IMR-90 (cell line): ENCODE measurements around the gene PAPLN. TPM values are rescaled to one million over a fixed set of nuclear protein-coding genes. Genes with fewer than 3 reads are reported as not detected.

Experiments
- ATAC-seq: fragments of 200-7000 bp; cut with Tn5 transposase; 2 replicates; pipeline ENCODE4 v1.9.1; 2020; ENCODE audit warnings: low read depth, mild to moderate bottlenecking, moderate library complexity
- BruUV-seq: library from RNA; stranded (reverse); fragments of 400-500 nt; replicated peaks from 2 replicates; lab custom pipeline; 2021; lab: Mats Ljungman, UMichigan
- CTCF ChIA-PET: fragments of 300-600 bp; formaldehyde crosslinking; extraction: SDS; loops from one replicate; lab custom pipeline; 2021; ENCODE audit warnings: antibody characterized with exemption; lab: Yijun Ruan, JAX
- POLR2A ChIA-PET: fragments of 300-600 bp; sonication (Branson Sonifier 250); formaldehyde crosslinking; loops from one replicate; lab custom pipeline; 2022; ENCODE audit warnings: antibody characterized with exemption; ENCODE audit not compliant: unreplicated experiment; lab: Charles Lee
- DNase-seq: peaks from one replicate; pipeline ENCODE4 v3.0.0; 2013
- H2AFZ ChIP-seq: replicated peaks from 2 replicates; pipeline ENCODE3; 2013; ENCODE audit warnings: low read length, mild to moderate bottlenecking; ENCODE audit not compliant: poor library complexity
- H2AK5ac ChIP-seq: 2 replicates; pipeline ENCODE4 v1.6.1; 2013; ENCODE audit warnings: low read depth, low read length, inconsistent platforms
- H2AK9ac ChIP-seq: replicated peaks from 2 replicates; pipeline ENCODE3; 2013; ENCODE audit warnings: mild to moderate bottlenecking, low read depth, low read length, moderate library complexity; ENCODE audit not compliant: poor library complexity
- H2BK120ac ChIP-seq: 2 replicates; pipeline ENCODE4 v1.6.1; 2013; ENCODE audit warnings: low read depth, low read length, inconsistent platforms
- H2BK15ac ChIP-seq: 3 replicates; pipeline ENCODE4 v1.6.1; 2013; ENCODE audit warnings: low read depth, low read length, inconsistent platforms
- H2BK20ac ChIP-seq: 2 replicates; pipeline ENCODE4 v1.6.1; 2013; ENCODE audit warnings: low read depth, mild to moderate bottlenecking, inconsistent platforms, low read length, moderate library complexity
- H2BK5ac ChIP-seq: 2 replicates; pipeline ENCODE4 v1.6.1; 2013; ENCODE audit warnings: mild to moderate bottlenecking, low read depth, low read length, inconsistent platforms; ENCODE audit not compliant: poor library complexity, severe bottlenecking
- H3K14ac ChIP-seq: replicated peaks from 2 replicates; pipeline ENCODE4 v1.6.1; 2013; ENCODE audit warnings: low read depth, low read length, inconsistent platforms
- H3K18ac ChIP-seq: 2 replicates; pipeline ENCODE4 v1.6.1; 2013; ENCODE audit warnings: low read depth, low read length, control low read depth
- H3K23ac ChIP-seq: 2 replicates; pipeline ENCODE4 v1.6.1; 2013; ENCODE audit warnings: low read depth, low read length, inconsistent platforms
- H3K27ac ChIP-seq: 2 replicates; pipeline ENCODE4 v1.5.1; 2013; ENCODE audit warnings: mild to moderate bottlenecking, control low read depth, low read length; ENCODE audit not compliant: insufficient read depth
- H3K27me3 ChIP-seq: 2 replicates; pipeline ENCODE4 v1.6.1; 2013; ENCODE audit warnings: low read length; ENCODE audit not compliant: control insufficient read depth, insufficient read depth
- H3K36me3 ChIP-seq: 2 replicates; pipeline ENCODE4 v1.6.1; 2013; ENCODE audit warnings: low read length, mixed read lengths; ENCODE audit not compliant: control insufficient read depth, insufficient read depth
- H3K4ac ChIP-seq: 2 replicates; pipeline ENCODE4 v1.6.1; 2013; ENCODE audit warnings: low read depth, low read length, inconsistent platforms
- H3K4me1 ChIP-seq: 2 replicates; pipeline ENCODE4 v1.6.1; 2013; ENCODE audit warnings: low read length, mixed read lengths; ENCODE audit not compliant: control insufficient read depth, insufficient read depth
- H3K4me2 ChIP-seq: 2 replicates; pipeline ENCODE4 v1.6.1; 2013; ENCODE audit warnings: low read depth, mild to moderate bottlenecking, control low read depth, low read length, moderate library complexity
- H3K4me3 ChIP-seq: 2 replicates; pipeline ENCODE4 v1.5.1; 2013; ENCODE audit warnings: low read depth, mild to moderate bottlenecking, control low read depth, low read length, moderate library complexity; ENCODE audit not compliant: insufficient read depth
- H3K56ac ChIP-seq: 2 replicates; pipeline ENCODE4 v1.6.1; 2013; ENCODE audit warnings: low read length, inconsistent platforms; ENCODE audit not compliant: insufficient read depth; ENCODE audit errors: extremely low read depth
- H3K79me1 ChIP-seq, 2 experiments: 2 replicates each; pipeline ENCODE4 v1.6.1; 2013; ENCODE audit warnings: low read length in 2 of 2, inconsistent platforms in 1 of 2, low read depth in 1 of 2
- H3K9ac ChIP-seq: 2 replicates; pipeline ENCODE4 v1.6.1; 2013; ENCODE audit warnings: low read depth, low read length, control low read depth
- H3K9me1 ChIP-seq: 2 replicates; pipeline ENCODE4 v1.6.1; 2013; ENCODE audit warnings: low read length, inconsistent platforms; ENCODE audit not compliant: insufficient read depth
- H3K9me3 ChIP-seq: 2 replicates; pipeline ENCODE4 v1.6.1; 2013; ENCODE audit warnings: low read length; ENCODE audit not compliant: control insufficient read depth, insufficient read depth
- H4K20me1 ChIP-seq: 2 replicates; pipeline ENCODE4 v1.6.1; 2013; ENCODE audit warnings: low read length, inconsistent platforms; ENCODE audit not compliant: insufficient read depth
- H4K5ac ChIP-seq: 2 replicates; pipeline ENCODE4 v1.6.1; 2013; ENCODE audit warnings: mild to moderate bottlenecking, low read depth, low read length, control low read depth
- H4K8ac ChIP-seq, 2 experiments: 2 replicates each; pipeline ENCODE4 v1.6.1; 2013; ENCODE audit warnings: low read depth in 2 of 2, low read length in 2 of 2, control low read depth in 1 of 2, inconsistent platforms in 1 of 2
- H4K91ac ChIP-seq: 2 replicates; pipeline ENCODE4 v1.6.1; 2013; ENCODE audit warnings: low read depth, low read length, inconsistent platforms; ENCODE audit not compliant: insufficient read depth
- BHLHE40 ChIP-seq: fragments of 150-350 bp; IDR thresholded peaks from 2 replicates; pipeline ENCODE4 v1.6.1; 2016; ENCODE audit warnings: mild to moderate bottlenecking, low read depth, low read length
- CEBPB ChIP-seq: IDR thresholded peaks from 2 replicates; pipeline ENCODE4 v1.6.1; 2012; ENCODE audit warnings: low read depth, low read length, improper control_type of control experiment
- MAFK ChIP-seq: IDR thresholded peaks from 2 replicates; pipeline ENCODE4 v1.6.1; 2012; ENCODE audit warnings: low read depth, low read length, improper control_type of control experiment
- MAZ ChIP-seq: IDR thresholded peaks from 2 replicates; pipeline ENCODE4 v1.6.1; 2012; ENCODE audit warnings: low read depth, mild to moderate bottlenecking, low read length, improper control_type of control experiment, moderate library complexity, borderline replicate concordance
- MXI1 ChIP-seq: IDR thresholded peaks from 2 replicates; pipeline ENCODE4 v1.6.1; 2012; ENCODE audit warnings: low read depth, mild to moderate bottlenecking, low read length, moderate library complexity, borderline replicate concordance
- NFE2L2 ChIP-seq: fragments of 150-350 bp; IDR thresholded peaks from 2 replicates; pipeline ENCODE4 v1.6.1; 2016; ENCODE audit warnings: low read depth, mild to moderate bottlenecking, low read length
- POLR2A ChIP-seq: IDR thresholded peaks from 2 replicates; pipeline ENCODE4 v1.6.1; 2012; ENCODE audit warnings: mild to moderate bottlenecking, low read depth, low read length
- RAD21 ChIP-seq: IDR thresholded peaks from 2 replicates; pipeline ENCODE4 v1.6.1; 2012; ENCODE audit warnings: low read length, improper control_type of control experiment
- RCOR1 ChIP-seq: IDR thresholded peaks from 2 replicates; pipeline ENCODE4 v1.6.1; 2012; ENCODE audit warnings: mild to moderate bottlenecking, low read length, improper control_type of control experiment; ENCODE audit not compliant: insufficient replicate concordance
- RFX5 ChIP-seq: IDR thresholded peaks from 2 replicates; pipeline ENCODE4 v1.8.0; 2012; ENCODE audit warnings: low read depth, mild to moderate bottlenecking, low read length, moderate library complexity
- WGBS, 2 experiments: methylation state at CpG; one replicate each; pipeline versions ENCODE4 v1.1.5 to v1.1.7; 2013; ENCODE audit warnings: missing lambda C conversion rate in 2 of 2; ENCODE audit not compliant: insufficient read length in 1 of 2; ENCODE audit errors: extremely low coverage in 2 of 2; 5-methylcytosine and 5-hydroxymethylcytosine counted together
- dilution Hi-C: fragments of 300-500 bp; cut with HindIII; formaldehyde crosslinking; loops from one replicate; pipeline ENCODE4 v1.14.3; 2018; ENCODE audit warnings: low sequenced_read_pairs; ENCODE audit not compliant: unreplicated experiment
- in situ Hi-C: fragments of 300-500 bp; cut with MboI; formaldehyde crosslinking; loops from 3 replicates; pipeline ENCODE4 v1.14.3; 2019; ENCODE audit warnings: low sequenced_read_pairs, inconsistent platforms, mixed read lengths
- intact Hi-C: fragments of 100-400 bp; cut with micrococcal nuclease; formaldehyde crosslinking; loops from 2 replicates; pipeline ENCODE4 v1.10.0; 2022
- polyA plus RNA-seq, 3 experiments: library from polyadenylated mRNA; depleted of rRNA; stranded (reverse); fragments of >200 nt; gene quantifications; 2 replicates each; pipeline ENCODE4 v1.2.3, GENCODE V29; 2012; ENCODE audit warnings: low replicate concordance in 1 of 3
- total RNA-seq: library from RNA; depleted of rRNA; stranded (reverse); fragments of >200 nt; gene quantifications from 2 replicates; pipeline ENCODE4 v1.2.3, GENCODE V29; 2012
- TF ChIP-seq, protein P1 (sequence below): fragments of 150-350 bp; IDR thresholded peaks from 2 replicates; pipeline ENCODE4 v1.6.1; 2017; ENCODE audit warnings: mild to moderate bottlenecking, antibody characterized with exemption, low read length, low read depth

Gene PAPLN
- total and polyA plus RNA-seq, 2 of the 4 experiments (the other 2 are of a cell fraction), result 0.36 to 1.2 TPM

GRCh38 chr14:73220061-73220460 lies 17.2 kb upstream of the PAPLN start:
- 0 out of 2 replicates have a peak, but pooled peaks cover 5% of the 10 kb centered on the region for H3K9me1 ChIP-seq
- no peak overlapping the region for H2AK9ac ChIP-seq
- dilution Hi-C loops, result no loop called here
- H2BK20ac ChIP-seq, result no peak overlapping the region
- intact Hi-C loops, result no loop called here
- H4K91ac ChIP-seq, result no peak overlapping the region
- H3K4me2 ChIP-seq, result no peak overlapping the region
- H3K56ac ChIP-seq, result no peak overlapping the region
- peaks cover 24% of the 10 kb centered on the region for H3K36me3 ChIP-seq
- no peaks in the 10 kb centered on the region for H3K27me3 ChIP-seq
- no peak overlapping the region for H3K4ac ChIP-seq
- WGBS, 2 experiments, result 80% methylated on average over 1 of the region's 4 CpGs; no CpG with 5 or more reads in 1 of the 2 experiments
- H3K9me3 ChIP-seq, result no peaks in the 10 kb centered on the region
- in situ Hi-C loops, result no loop called here
- H3K9ac ChIP-seq, result no peak overlapping the region
- no peak overlapping the region for H2BK120ac ChIP-seq
- peaks cover 9% of the 10 kb centered on the region for H3K4me1 ChIP-seq
- no peak overlapping the region for H3K18ac ChIP-seq
- H3K79me1 ChIP-seq, result peaks cover 6 to 22% of the 10 kb centered on the region in 2 experiments; a peak in 2 of 4 replicates
- no TSS peak for BruUV-seq
- H3K27ac ChIP-seq, result no peak overlapping the region
- H3K4me3 ChIP-seq, result no peak overlapping the region
- H2BK15ac ChIP-seq, result no peak overlapping the region
- H2AK5ac ChIP-seq, result no peak overlapping the region
- H2AFZ ChIP-seq, result no peak overlapping the region
- POLR2A ChIA-PET, result no interaction called here
- H2BK5ac ChIP-seq, result no peak overlapping the region
- no peak for DNase-seq
- CTCF ChIA-PET, result interaction anchor here (1.0 kb wide), 1 partner anchor 75 kb away, joined by 3 read pairs; no protein-coding TSS in a partner anchor
- H4K5ac ChIP-seq, result no peak overlapping the region
- H3K14ac ChIP-seq, result no peak overlapping the region
- no peak for ATAC-seq
- TF ChIP-seq RCOR1, result no peak
- TF ChIP-seq MAZ, result no peak
- TF ChIP-seq RAD21, result no peak
- TF ChIP-seq NFE2L2, result no peak
- TF ChIP-seq MXI1, result no peak
- no peak for TF ChIP-seq MAFK
- no peak for TF ChIP-seq RFX5
- TF ChIP-seq BHLHE40, result no peak
- TF ChIP-seq, protein P1, sequence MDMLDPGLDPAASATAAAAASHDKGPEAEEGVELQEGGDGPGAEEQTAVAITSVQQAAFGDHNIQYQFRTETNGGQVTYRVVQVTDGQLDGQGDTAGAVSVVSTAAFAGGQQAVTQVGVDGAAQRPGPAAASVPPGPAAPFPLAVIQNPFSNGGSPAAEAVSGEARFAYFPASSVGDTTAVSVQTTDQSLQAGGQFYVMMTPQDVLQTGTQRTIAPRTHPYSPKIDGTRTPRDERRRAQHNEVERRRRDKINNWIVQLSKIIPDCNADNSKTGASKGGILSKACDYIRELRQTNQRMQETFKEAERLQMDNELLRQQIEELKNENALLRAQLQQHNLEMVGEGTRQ, result no peak
- no peak for TF ChIP-seq CEBPB
- no peak for TF ChIP-seq POLR2A
- H4K8ac ChIP-seq, result no peak overlapping the region
- H3K23ac ChIP-seq, result no peak overlapping the region
- no peaks in the 10 kb centered on the region; the same call in 1 of the 2 replicates for H4K20me1 ChIP-seq
